Measurements from ENCODE around the gene GIGYF2. TPM values are rescaled to one million over a fixed set of nuclear protein-coding genes. Genes with fewer than 3 reads are reported as not detected.

The GIGYF2 gene
- total and polyA plus RNA-seq, 2 of the 13 experiments (the other 11 are each of a cell fraction or from before 2014, with no cell fraction given), result 44.9 to 73.5 TPM

GRCh38 chr2:232857158-232857563 lies 160.0 kb downstream of the GIGYF2 start (continued):
- TF ChIP-seq ZNF589 (CRISPR knock-in tag; conservative IDR thresholded peaks at IDR 0.05), result no peak
- no peak for TF ChIP-seq ZBTB7A (CRISPR knock-in tag; IDR thresholded peaks at IDR 0.05)
- peak; percentile 29 for TF ChIP-seq STAG1 (CRISPR knock-in tag; IDR thresholded peaks at IDR 0.05)
- TF ChIP-seq, protein P1, sequence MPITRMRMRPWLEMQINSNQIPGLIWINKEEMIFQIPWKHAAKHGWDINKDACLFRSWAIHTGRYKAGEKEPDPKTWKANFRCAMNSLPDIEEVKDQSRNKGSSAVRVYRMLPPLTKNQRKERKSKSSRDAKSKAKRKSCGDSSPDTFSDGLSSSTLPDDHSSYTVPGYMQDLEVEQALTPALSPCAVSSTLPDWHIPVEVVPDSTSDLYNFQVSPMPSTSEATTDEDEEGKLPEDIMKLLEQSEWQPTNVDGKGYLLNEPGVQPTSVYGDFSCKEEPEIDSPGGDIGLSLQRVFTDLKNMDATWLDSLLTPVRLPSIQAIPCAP (CRISPR knock-in tag; IDR thresholded peaks at IDR 0.05; ENCODE audit: low read depth), result no peak
- no peak for TF ChIP-seq TCF12 (IDR thresholded peaks at IDR 0.05)
- no peak for TF ChIP-seq TCF12 (CRISPR knock-in tag; IDR thresholded peaks at IDR 0.05)
- no peak for TF ChIP-seq SRSF9 (IDR thresholded peaks at IDR 0.05; ENCODE audit: borderline replicate concordance, insufficient read depth, low read depth, low read length, poor library complexity, severe bottlenecking)
- no peak for TF ChIP-seq ZBTB38 (CRISPR knock-in tag; IDR thresholded peaks at IDR 0.05)
- no peak for TF ChIP-seq ZNF296 (CRISPR knock-in tag; conservative IDR thresholded peaks at IDR 0.05)
- no peak for TF ChIP-seq SATB2 (CRISPR knock-in tag; IDR thresholded peaks at IDR 0.05)
- TF ChIP-seq PRPF4 (IDR thresholded peaks at IDR 0.05; ENCODE audit: low read depth, low read length, poor library complexity, severe bottlenecking), result no peak
- TF ChIP-seq, protein P2, sequence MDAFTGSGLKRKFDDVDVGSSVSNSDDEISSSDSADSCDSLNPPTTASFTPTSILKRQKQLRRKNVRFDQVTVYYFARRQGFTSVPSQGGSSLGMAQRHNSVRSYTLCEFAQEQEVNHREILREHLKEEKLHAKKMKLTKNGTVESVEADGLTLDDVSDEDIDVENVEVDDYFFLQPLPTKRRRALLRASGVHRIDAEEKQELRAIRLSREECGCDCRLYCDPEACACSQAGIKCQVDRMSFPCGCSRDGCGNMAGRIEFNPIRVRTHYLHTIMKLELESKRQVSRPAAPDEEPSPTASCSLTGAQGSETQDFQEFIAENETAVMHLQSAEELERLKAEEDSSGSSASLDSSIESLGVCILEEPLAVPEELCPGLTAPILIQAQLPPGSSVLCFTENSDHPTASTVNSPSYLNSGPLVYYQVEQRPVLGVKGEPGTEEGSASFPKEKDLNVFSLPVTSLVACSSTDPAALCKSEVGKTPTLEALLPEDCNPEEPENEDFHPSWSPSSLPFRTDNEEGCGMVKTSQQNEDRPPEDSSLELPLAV (CRISPR knock-in tag; conservative IDR thresholded peaks at IDR 0.05; ENCODE audit: low read depth), result no peak
- no peak; the same call in 1 of the 2 replicates for TF ChIP-seq ZKSCAN5 (CRISPR knock-in tag; IDR thresholded peaks at IDR 0.05)
- 0 out of 2 replicates have a peak, but pooled peaks have one; percentile 1 for TF ChIP-seq ZBTB4 (CRISPR knock-in tag; IDR thresholded peaks at IDR 0.05; ENCODE audit: borderline replicate concordance)
- no peak for TF ChIP-seq SMAD1 (CRISPR knock-in tag; IDR thresholded peaks at IDR 0.05; ENCODE audit: borderline replicate concordance, low read depth)
- TF ChIP-seq ELF4 (CRISPR knock-in tag; IDR thresholded peaks at IDR 0.05; ENCODE audit: borderline replicate concordance), result peak; percentile 57; the same call in 1 of the 2 replicates
- no peak for TF ChIP-seq ZNF773 (CRISPR knock-in tag; IDR thresholded peaks at IDR 0.05; ENCODE audit: borderline replicate concordance)
- TF ChIP-seq KLF13 (CRISPR knock-in tag; IDR thresholded peaks at IDR 0.05), result no peak
- no peak for TF ChIP-seq IKZF4 (CRISPR knock-in tag; IDR thresholded peaks at IDR 0.05; ENCODE audit: borderline replicate concordance, low read depth, not compliant biosample characterization)
- TF ChIP-seq, protein P3, sequence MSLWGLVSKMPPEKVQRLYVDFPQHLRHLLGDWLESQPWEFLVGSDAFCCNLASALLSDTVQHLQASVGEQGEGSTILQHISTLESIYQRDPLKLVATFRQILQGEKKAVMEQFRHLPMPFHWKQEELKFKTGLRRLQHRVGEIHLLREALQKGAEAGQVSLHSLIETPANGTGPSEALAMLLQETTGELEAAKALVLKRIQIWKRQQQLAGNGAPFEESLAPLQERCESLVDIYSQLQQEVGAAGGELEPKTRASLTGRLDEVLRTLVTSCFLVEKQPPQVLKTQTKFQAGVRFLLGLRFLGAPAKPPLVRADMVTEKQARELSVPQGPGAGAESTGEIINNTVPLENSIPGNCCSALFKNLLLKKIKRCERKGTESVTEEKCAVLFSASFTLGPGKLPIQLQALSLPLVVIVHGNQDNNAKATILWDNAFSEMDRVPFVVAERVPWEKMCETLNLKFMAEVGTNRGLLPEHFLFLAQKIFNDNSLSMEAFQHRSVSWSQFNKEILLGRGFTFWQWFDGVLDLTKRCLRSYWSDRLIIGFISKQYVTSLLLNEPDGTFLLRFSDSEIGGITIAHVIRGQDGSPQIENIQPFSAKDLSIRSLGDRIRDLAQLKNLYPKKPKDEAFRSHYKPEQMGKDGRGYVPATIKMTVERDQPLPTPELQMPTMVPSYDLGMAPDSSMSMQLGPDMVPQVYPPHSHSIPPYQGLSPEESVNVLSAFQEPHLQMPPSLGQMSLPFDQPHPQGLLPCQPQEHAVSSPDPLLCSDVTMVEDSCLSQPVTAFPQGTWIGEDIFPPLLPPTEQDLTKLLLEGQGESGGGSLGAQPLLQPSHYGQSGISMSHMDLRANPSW (CRISPR knock-in tag; IDR thresholded peaks at IDR 0.05; ENCODE audit: borderline replicate concordance), result no peak
- no peak for TF ChIP-seq E2F5 (CRISPR knock-in tag; conservative IDR thresholded peaks at IDR 0.05)
